ENCODE data around the gene THSD7A. TPM values are rescaled to one million over a fixed set of nuclear protein-coding genes. Genes with fewer than 3 reads are reported as not detected.

Gene THSD7A
- total and polyA plus RNA-seq, 2 of the 8 experiments (the other 6 are each of a cell fraction or from before 2014, with no cell fraction given) = 0.44 to 1.2 TPM

DNA sequence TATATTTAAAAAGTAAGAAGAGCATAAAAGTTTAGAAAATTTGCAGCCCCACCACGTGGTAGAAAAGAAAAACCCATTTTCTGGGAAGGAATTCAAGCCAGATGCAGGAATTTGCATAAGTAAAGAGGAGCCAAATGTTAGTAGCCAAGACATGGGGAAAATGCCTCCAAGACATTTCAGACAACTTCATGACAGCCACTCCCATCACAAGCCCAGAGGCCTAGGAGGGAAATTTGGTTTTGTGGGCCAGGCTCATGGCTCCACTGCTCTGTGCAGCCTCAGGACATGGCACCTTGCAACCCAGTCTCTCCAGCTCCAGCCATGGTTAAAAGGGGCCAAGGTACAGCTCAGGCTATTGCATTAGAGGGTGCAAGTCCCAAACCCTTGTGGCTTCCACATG, 411.9 kb downstream of the THSD7A start:
- 88% methylated on average over 1 of the region's 1 CpG; no CpG with 5 or more reads in 1 of the 2 experiments for WGBS, 2 experiments (ENCODE audit: extremely low coverage in 1 of 2, insufficient coverage in 1 of 2, insufficient read length in 1 of 2, insufficient replicate concordance in 2 of 2, low coverage in 1 of 2, low lambda C conversion rate in 2 of 2, missing lambda C conversion rate in 1 of 2)
- no peak overlapping the region for H4K91ac ChIP-seq (replicated peaks; ENCODE audit: insufficient read length, low read length)
- CTCF ChIA-PET (ENCODE audit: partially characterized antibody) = interaction anchor here (1.2 kb wide), 1 partner anchor 138 kb away, joined by 3 read pairs; no protein-coding TSS in a partner anchor
- TF ChIP-seq KDM4A (IDR thresholded peaks at IDR 0.05; ENCODE audit: low read depth, low read length, severe bottlenecking) = no peak
- TF ChIP-seq EZH2 (IDR thresholded peaks at IDR 0.05; ENCODE audit: low read depth, low read length, severe bottlenecking) = no peak
- TF ChIP-seq SAP30 (IDR thresholded peaks at IDR 0.05; ENCODE audit: insufficient read depth, insufficient replicate concordance, low read length) = no peak
- TF ChIP-seq RBBP5 (IDR thresholded peaks at IDR 0.05; ENCODE audit: borderline replicate concordance, low read depth, low read length) = no peak
- no peak for TF ChIP-seq CHD1 (IDR thresholded peaks at IDR 0.05; ENCODE audit: low read depth, low read length)
- TF ChIP-seq JUN (IDR thresholded peaks at IDR 0.05; ENCODE audit: low read depth, low read length) = no peak
- no peak for TF ChIP-seq SIX5 (IDR thresholded peaks at IDR 0.05; ENCODE audit: low read depth, low read length)
- TF ChIP-seq NRF1 (IDR thresholded peaks at IDR 0.05; ENCODE audit: low read depth, low read length) = no peak
- TF ChIP-seq, protein P1, sequence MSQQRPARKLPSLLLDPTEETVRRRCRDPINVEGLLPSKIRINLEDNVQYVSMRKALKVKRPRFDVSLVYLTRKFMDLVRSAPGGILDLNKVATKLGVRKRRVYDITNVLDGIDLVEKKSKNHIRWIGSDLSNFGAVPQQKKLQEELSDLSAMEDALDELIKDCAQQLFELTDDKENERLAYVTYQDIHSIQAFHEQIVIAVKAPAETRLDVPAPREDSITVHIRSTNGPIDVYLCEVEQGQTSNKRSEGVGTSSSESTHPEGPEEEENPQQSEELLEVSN (IDR thresholded peaks at IDR 0.05) = no peak
- no peak for TF ChIP-seq ASH2L (IDR thresholded peaks at IDR 0.05; ENCODE audit: low read length)
- no peak for TF ChIP-seq TEAD4 (IDR thresholded peaks at IDR 0.05; ENCODE audit: low read depth, low read length)
- no peak for TF ChIP-seq KDM1A (IDR thresholded peaks at IDR 0.05; ENCODE audit: borderline replicate concordance, low read length)
- no peak for TF ChIP-seq FOSL1 (IDR thresholded peaks at IDR 0.05; ENCODE audit: insufficient read depth, low read depth, low read length)

More for the DNA sequence above, 411.9 kb downstream of the THSD7A start:
- peaks cover 0 to 3% (median 0%) of the 10 kb centered on the region in 4 experiments; a peak in 1 of 8 replicates for H3K36me3 ChIP-seq (ENCODE audit: control insufficient read depth in 2 of 4, insufficient read depth in 4 of 4, low read length in 3 of 4)
- H3K14ac ChIP-seq (ENCODE audit: insufficient read length) = no peak overlapping the region
- H2BK20ac ChIP-seq (ENCODE audit: low read length) = no peak overlapping the region
- POLR2A ChIA-PET (ENCODE audit: partially characterized antibody) = no interaction called here
- H4K8ac ChIP-seq (ENCODE audit: extremely low read depth, insufficient read depth, low read length) = no peak overlapping the region
- H4K20me1 ChIP-seq (replicated peaks in 1 of 2; ENCODE audit: control insufficient read depth in 1 of 2, insufficient read depth in 2 of 2, low read length in 2 of 2) = no peaks in the 10 kb centered on the region
- H3K56ac ChIP-seq (replicated peaks; ENCODE audit: insufficient read length, low read depth, low read length) = no peak overlapping the region
- H3K9ac ChIP-seq (replicated peaks in 1 of 4; ENCODE audit: extremely low read depth in 1 of 4, low read depth in 3 of 4, low read length in 3 of 4) = no peak overlapping the region
- no peak overlapping the region for H3K23ac ChIP-seq (ENCODE audit: insufficient read length)
- peaks cover 0 to 2% (median 0%) of the 10 kb centered on the region in 4 experiments; a peak in 3 of 7 replicates for H3K4me1 ChIP-seq (replicated peaks in 1 of 4; ENCODE audit: control insufficient read depth in 3 of 4, insufficient read depth in 4 of 4, low read length in 3 of 4)
- DNase-seq (ENCODE audit: low read depth in 1 of 2, low spot score in 2 of 2) (no peak), FAIRE-seq (no peak)
- no peaks in the 10 kb centered on the region for H3K23me2 ChIP-seq (ENCODE audit: low read depth, low read length)
- H3K79me1 ChIP-seq (ENCODE audit: low read depth, low read length) = no peaks in the 10 kb centered on the region
- H2AK5ac ChIP-seq (ENCODE audit: low read depth, low read length) = no peak overlapping the region
- no peak overlapping the region for H3K27ac ChIP-seq (ENCODE audit: low read depth, low read length)
- no peak overlapping the region for H4K5ac ChIP-seq (ENCODE audit: insufficient read length, low read depth, low read length)
- no peak overlapping the region for H2AFZ ChIP-seq (ENCODE audit: low read length)
- no peaks in the 10 kb centered on the region for H3K27me3 ChIP-seq (replicated peaks in 1 of 4; ENCODE audit: control insufficient read depth in 3 of 4, extremely low read depth in 1 of 4, insufficient read depth in 3 of 4, low read length in 3 of 4)
- no peak overlapping the region for H3K4me3 ChIP-seq (ENCODE audit: extremely low read depth in 1 of 4, insufficient read depth in 2 of 4, low read depth in 3 of 4, low read length in 4 of 4)
- no peak overlapping the region for H2BK120ac ChIP-seq (replicated peaks; ENCODE audit: low read depth, low read length)
- no peak overlapping the region for H3K4ac ChIP-seq (replicated peaks; ENCODE audit: insufficient read length, low read depth, low read length)
- no peak overlapping the region for H3K18ac ChIP-seq (ENCODE audit: extremely low read depth, low read length)
- no peak overlapping the region for H2BK5ac ChIP-seq (ENCODE audit: low read depth, low read length)
- H2BK15ac ChIP-seq (ENCODE audit: low read length) = no peak overlapping the region
- peaks cover 13 to 14% of the 10 kb centered on the region in 2 experiments for H3K9me3 ChIP-seq (ENCODE audit: insufficient read depth in 2 of 2, low read depth in 1 of 2, low read length in 1 of 2)
- H3K4me2 ChIP-seq (ENCODE audit: insufficient read depth in 1 of 2, low read depth in 2 of 2, low read length in 2 of 2) = no peak overlapping the region
- H3K79me2 ChIP-seq (ENCODE audit: control insufficient read depth in 1 of 2, insufficient read depth in 2 of 2, low read length in 2 of 2) = no peaks in the 10 kb centered on the region
- H2BK12ac ChIP-seq (ENCODE audit: low read depth, low read length) = no peak overlapping the region

Measured in H1 (cell line).